ENCODE data around the gene ANKRD6. TPM values are rescaled to one million over a fixed set of nuclear protein-coding genes. Genes with fewer than 3 reads are reported as not detected.

The ANKRD6 gene
- total RNA-seq, 1 donor from 2014 or later = 4.2 TPM

DNA sequence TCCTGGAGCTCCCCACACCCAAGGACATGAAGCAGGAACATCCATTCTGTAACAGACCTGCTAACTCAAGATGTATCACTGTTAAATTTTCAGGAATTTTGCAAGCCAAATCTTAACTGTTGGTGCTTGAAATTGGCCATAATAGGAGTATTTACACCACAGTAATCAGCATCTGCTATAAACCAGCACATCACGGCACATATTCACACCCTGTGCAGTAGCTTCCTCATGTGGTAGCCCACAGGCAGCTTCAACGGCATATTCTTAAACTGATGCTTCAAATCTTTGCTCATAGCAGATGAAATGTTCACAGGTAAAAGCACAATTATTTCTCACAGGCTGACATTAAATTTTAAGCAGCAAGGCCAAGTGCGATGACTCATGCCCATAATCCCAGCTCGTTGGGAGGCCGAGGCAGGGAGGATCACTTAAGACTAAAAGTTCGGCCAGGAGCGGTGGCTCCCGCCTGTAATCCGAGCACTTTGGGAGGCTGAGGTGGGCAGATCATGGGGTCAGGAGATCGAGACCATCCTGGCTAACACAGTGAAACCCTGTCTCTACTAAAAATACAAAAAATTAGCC, 249.1 kb downstream of the ANKRD6 start:
- Histone ChIP-seq H3K27ac (ENCODE audit: low read depth, low read length) (no peak overlapping the region), H3K9me3 (ENCODE audit: control insufficient read depth in 3 of 3, low read length in 3 of 3) (no peaks in the 10 kb centered on the region), H3K4me1 (ENCODE audit: control insufficient read depth in 3 of 3, insufficient read depth in 3 of 3, low read length in 3 of 3) (peaks cover 7 to 26% (median 14%) of the 10 kb centered on the region in 3 donors), H3K9ac (ENCODE audit: low read depth in 1 of 3, low read length in 3 of 3) (no peak overlapping the region), H3K4me3 (ENCODE audit: low read length in 3 of 3) (no peak overlapping the region), H3K36me3 (ENCODE audit: control insufficient read depth in 3 of 3, insufficient read depth in 3 of 3, low read length in 3 of 3) (peaks cover 49 to 73% (median 65%) of the 10 kb centered on the region in 3 donors), H3K27me3 (ENCODE audit: control insufficient read depth in 3 of 3, insufficient read depth in 3 of 3, low read length in 3 of 3) (no peaks in the 10 kb centered on the region)

GRCh38 chr6:89682991-89683390, 250.0 kb downstream of the ANKRD6 start:
- no peak overlapping the region for H3K27ac ChIP-seq (ENCODE audit: low read depth, low read length)
- H3K36me3 ChIP-seq (ENCODE audit: control insufficient read depth in 3 of 3, insufficient read depth in 3 of 3, low read length in 3 of 3) = peaks cover 50 to 75% (median 65%) of the 10 kb centered on the region in 3 donors
- H3K27me3 ChIP-seq (ENCODE audit: control insufficient read depth in 3 of 3, insufficient read depth in 3 of 3, low read length in 3 of 3) = no peaks in the 10 kb centered on the region
- peaks cover 3 to 21% (median 8%) of the 10 kb centered on the region in 3 donors for H3K4me1 ChIP-seq (ENCODE audit: control insufficient read depth in 3 of 3, insufficient read depth in 3 of 3, low read length in 3 of 3)
- H3K9me3 ChIP-seq (ENCODE audit: control insufficient read depth in 3 of 3, low read length in 3 of 3) = no peaks in the 10 kb centered on the region
- H3K4me3 ChIP-seq (ENCODE audit: low read length in 3 of 3) = no peak overlapping the region
- H3K9ac ChIP-seq (ENCODE audit: low read depth in 1 of 3, low read length in 3 of 3) = peak overlapping the region in 1 of 3 donors; percentile 7

Small RNAs within 50 kb of the gene (small RNA-seq; reads per million reads assigned to genes)
- gene RN7SL11P = not detected

Other genes with a start within 250 kb of the ANKRD6 start
- 0.52 TPM for gene GABRR1, start 215.8 kb upstream of the ANKRD6 start, total RNA-seq
- not detected for gene GABRR2, start 117.9 kb upstream of the ANKRD6 start, total RNA-seq
- 28.2 TPM for gene UBE2J1, start 80.4 kb upstream of the ANKRD6 start, total RNA-seq
- 65.8 TPM for gene RRAGD, start 20.9 kb upstream of the ANKRD6 start, total RNA-seq
- 9.4 TPM for gene LYRM2, start 205.6 kb downstream of the ANKRD6 start, total RNA-seq